Inflammatory macrophage (primary cell): ENCODE data around the gene COL5A1.

Source experiments
- DNase-seq, 2 donors: peaks; one replicate each; pipeline ENCODE4 v3.0.0-alpha.2; 2020 to 2022

Gene COL5A1

DNA sequence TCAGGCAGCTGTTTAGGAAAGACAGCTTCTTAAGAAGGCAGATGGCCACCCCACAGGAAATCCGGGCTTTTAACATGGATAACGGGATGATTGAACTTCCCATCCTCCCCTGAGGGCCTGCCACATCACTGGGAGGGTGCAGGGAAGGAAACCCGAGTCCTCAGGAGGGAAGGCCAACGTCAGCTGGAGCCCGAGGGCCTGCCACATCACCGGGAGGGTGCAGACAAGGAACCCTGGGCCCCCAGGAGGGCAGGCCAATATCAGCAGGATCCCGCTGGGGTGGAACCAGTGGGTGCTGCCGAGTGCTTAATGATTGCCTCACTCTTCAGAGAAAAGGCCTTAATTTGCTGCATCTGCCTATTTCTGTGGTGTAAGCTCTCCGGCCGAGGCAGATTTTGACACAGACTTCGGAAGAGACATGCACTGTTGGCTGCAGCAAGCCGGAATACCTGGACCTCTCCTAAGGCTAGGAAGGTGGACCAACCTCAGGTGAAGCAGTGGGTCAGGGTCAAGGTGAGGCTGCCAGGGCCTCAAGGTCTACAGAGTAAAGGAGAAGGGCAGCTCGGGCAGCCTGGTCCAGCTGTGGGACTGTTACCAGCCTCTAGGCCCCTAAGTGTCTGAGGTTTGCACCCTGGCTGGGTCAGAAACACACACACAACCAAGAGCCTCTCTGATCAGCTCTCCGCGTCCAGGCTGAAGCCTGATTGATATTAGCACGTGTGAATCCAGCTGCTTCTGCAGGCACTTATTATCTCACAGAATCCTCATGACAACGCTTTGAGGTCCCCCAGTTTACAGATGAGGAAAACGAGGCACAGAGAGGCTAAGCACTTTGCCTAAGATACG is 14.8 kb upstream of the COL5A1 start:
- no peak for DNase-seq

DNA sequence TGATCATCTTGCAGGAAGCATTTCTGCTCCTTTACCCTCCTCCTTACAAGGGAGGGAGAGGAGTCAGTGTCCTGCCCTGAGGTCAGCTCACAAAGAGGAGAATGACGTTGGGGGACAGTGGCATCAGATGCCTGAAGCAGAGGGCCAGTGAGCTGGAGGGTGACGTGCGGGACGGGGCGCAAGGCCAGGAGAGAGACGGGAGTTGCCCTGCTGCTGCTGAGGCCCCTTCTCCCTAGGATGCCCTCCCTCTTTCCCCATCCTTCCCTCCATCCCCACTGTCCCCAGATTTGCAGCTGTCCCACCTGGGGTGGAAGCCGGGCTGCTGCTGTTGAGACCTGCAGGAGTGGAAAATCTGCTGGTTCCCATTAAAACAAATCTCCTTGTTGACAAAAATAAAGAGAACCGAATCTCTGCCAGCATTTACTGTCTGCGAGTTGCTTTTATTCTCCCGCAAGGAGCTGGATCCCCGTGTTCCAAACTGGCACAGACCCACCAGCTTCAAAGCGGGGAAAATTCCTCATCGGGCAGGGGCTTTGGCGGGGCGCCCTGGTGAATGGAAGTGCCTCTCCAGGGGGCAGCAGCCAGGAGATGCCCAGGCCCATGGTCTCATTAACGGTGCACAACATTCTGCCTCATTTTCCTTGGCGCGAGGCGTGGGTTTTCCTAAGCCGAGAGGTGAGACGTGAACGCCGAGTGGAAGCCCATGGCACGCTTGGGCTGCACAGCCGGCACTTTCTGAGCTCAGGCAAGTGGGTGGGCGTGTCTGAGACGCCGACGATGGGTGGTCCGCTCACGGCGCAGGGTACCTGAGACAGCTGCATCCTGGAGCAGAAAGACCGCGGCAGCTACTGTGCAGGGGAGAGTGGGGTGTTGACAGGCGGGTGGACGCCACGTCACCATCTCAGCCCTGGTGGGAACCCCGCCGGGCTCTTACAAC is 13.9 kb upstream of the COL5A1 start:
- no peak for DNase-seq

DNA sequence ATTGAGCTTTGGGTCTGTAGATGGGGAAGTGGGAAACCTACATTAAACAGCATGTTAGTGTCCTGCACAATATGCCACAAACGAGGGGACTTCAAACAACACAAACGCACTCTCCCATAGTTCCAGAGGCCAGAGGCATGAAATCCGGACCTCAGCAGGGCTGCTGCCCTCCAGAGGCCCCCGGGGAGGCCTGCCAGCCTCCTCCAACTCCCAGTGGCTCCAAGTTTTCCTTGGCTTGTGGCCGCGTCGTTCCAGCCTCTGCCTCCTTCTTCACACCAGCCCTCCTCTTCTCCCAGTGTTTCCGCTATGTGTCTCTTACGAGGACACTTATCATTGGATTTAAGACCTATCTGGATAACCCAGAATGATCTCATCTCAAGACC is 13.3 kb upstream of the COL5A1 start:
- DNase-seq = no peak

DNA sequence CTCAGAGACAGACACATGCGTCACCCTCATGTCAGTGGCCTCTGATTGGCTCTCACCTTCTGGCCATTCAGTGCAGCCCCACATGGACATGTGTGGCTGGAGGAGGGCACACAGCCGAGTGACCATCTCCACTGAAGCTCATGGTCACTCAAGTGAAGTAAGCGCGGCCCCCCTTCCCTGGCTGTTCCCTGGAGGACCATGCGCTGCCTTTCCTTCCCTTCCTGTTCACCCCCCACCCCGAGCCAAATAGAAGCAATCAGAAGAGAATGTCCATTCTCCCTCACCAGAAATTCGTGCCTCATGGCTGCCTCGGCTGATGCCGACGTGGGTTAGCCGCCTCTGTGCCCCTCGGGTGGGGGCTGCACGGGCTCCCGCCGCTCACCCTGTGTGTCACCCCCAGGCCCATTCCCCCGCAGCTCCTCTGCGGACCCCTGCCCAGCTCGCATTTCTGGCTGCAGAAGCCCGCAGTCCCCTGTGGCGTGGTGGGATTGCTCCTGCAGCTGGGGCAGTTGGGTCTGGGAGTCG is 12.5 kb upstream of the COL5A1 start:
- no peak for DNase-seq

DNA sequence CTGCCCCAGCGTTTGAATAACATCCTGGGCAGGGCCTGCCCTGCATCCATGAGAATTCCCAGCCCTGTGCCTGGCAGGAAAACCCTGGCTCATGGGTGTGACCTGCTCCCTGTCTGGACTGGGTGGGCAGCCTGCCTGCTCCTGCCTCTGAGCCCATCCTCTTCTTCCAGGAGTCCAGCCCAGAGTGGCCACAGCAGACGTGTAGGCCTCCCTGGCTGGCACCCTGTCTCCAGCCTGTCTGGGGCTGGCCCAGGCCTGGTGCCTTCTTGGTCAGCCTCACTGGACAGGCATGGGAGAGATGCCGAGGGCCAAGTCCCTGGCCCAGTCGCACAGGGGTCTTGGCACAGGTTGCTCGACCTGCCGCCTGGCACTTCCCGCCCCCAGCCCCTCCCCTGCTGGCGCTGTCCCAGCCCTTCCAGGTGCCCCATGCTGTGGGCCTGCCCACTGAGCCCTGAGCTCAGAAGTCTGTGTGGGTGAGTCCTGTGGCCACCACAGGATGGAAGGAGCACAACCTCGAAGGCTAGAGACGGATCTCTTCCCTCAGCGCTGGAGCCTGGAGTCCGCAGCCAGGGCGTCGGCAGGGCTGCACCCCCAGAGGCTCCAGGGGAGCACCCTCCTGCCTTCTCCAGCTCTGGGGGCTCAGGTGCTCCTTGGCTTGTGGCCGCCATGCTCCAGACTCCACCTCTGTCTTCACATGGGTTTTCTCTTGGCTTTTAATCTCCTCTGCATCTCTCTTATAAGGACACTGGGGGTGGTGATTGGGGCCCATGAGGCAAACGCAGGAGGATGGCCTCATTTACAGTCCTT is 11.8 kb upstream of the COL5A1 start:
- no peak for DNase-seq

DNA sequence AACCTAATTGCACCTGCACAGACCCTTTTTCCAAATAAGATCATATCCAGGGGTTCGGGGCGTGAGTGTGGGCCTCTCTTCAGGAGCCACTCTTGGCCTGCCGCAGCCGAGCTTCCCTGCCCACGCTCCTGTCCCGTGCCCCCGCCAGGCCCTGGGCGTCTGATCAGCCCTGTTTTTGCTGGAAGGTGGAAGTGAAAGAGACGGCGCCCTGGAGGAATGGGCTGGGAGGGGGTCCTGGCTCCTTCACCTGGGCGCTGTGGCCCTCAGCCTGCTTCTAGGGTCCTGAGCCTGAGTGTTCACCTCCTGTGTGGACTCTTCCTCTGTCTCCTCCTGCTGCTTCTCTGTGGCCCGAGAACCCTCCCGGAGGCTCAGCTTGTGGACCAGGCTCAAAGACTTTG is 11.2 kb upstream of the COL5A1 start:
- DNase-seq = no peak

DNA sequence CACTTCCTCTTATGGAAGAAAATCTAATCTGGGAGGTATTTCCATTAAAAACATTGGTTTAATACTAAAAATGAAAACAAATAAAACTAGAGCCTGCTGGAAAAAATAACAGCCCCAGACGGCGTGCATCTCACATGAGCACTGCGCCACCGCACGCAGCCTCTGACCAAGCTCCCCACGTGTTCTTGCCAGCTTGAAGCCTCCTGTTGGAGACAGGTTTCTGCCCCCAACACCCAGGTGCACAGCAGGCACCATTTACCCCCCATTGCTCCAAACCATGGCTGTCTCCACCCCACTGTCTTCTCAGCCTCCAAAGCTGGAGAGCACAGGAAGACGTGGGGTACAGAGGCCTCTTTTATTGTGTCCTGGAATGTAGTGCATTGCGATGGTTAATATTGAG is 10.7 kb upstream of the COL5A1 start:
- no peak for DNase-seq

- no peak for DNase-seq
These were observed 9.7 kb upstream of the COL5A1 start for GRCh38 chr9:134631881-134632280.

GRCh38 chr9:134632329-134632728 is 9.3 kb upstream of the COL5A1 start:
- DNase-seq = no peak

GRCh38 chr9:134633362-134634142 is 8.1 kb upstream of the COL5A1 start:
- DNase-seq = no peak

- DNase-seq = no peak
These were observed 7.4 kb upstream of the COL5A1 start for GRCh38 chr9:134634176-134634575.

GRCh38 chr9:134634667-134635230 is 6.9 kb upstream of the COL5A1 start:
- no peak for DNase-seq

DNA sequence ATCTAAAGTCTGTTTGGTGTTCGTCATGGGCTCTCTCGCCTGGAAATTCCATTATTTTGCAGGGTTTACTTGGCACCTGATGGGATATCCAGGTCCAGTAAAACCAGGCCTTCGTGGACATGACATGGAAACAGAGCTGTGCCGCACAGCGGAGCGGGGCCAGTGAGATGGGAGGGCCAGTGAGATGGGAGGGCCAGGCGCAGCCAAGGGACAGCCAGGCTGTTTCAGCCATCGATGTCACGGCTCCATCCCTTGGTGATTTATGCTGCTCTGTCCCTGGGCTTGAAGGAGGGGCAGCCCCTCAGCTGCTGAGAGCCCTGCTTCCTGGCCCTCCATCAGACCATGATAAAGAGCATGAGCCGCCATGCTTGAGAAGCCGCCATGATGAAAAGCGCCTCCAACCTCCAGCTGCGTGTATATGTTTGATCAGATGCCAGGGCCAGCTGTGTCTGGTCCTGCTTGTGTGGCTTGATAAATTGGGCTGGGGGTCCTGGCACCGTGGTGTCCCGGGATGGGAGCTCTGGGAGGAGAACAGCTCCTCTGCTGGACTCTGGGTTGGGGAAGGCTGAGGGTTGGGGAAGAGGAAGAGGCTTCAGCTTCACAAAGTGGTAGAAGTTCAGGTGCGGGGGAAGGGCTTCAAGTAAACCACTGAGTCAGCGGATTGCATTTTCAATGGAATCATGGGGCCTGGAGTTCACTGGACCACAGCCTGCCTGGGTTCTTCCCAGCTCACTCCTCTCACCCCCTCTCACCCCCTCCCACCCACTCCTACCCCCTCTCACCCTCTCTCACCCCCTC is 6.1 kb upstream of the COL5A1 start:
- DNase-seq = no peak

- no peak for DNase-seq
These were observed 5.5 kb upstream of the COL5A1 start for GRCh38 chr9:134636149-134636507.

GRCh38 chr9:134637241-134637640 is 4.4 kb upstream of the COL5A1 start:
- DNase-seq = no peak

GRCh38 chr9:134637696-134638501 is 3.7 kb upstream of the COL5A1 start:
- no peak for DNase-seq

GRCh38 chr9:134638502-134639090 is 3.0 kb upstream of the COL5A1 start:
- DNase-seq = no peak

DNA sequence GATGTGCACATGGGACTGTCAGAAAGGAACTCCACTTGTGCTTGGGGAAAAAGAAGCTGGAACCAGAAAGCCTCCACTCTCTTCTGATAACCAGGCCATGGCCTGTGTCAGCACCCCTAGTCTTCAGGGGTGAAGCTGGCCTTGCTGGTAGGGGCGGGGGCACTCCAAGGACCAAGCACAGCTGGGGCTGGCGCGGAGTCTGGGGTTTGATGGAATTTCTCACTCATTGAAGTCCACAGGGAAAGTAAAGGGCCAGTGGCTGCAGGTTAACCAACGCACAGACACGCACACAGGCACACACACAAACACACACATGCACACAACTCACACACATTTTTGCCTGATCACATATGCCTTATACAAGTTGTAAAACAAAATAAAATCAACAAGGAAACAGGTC is 1.6 kb upstream of the COL5A1 start:
- no peak for DNase-seq

GRCh38 chr9:134640506-134641172 is 964 bp upstream of the COL5A1 start:
- DNase-seq = no peak
